NCI-H510A (cell line): Measurements from ENCODE around the gene TENT5C.

Experiments used
- DNase-seq: peaks from one replicate; lab custom pipeline; 2025; lab: John Stamatoyannopoulos, UW

TENT5C gene

GRCh38 chr1:117657949-117658660, 52.3 kb downstream of the TENT5C start:
- DNase-seq = no peak

GRCh38 chr1:117658676-117659075, 52.8 kb downstream of the TENT5C start:
- DNase-seq = no peak

- DNase-seq = no peak
Observed at GRCh38 chr1:117659550-117660270, 53.9 kb downstream of the TENT5C start.

- no peak for DNase-seq
Observed at GRCh38 chr1:117660271-117660965, 54.6 kb downstream of the TENT5C start.

- no peak for DNase-seq
Observed at GRCh38 chr1:117661027-117661426, 55.2 kb downstream of the TENT5C start.

GRCh38 chr1:117662667-117663066, 56.8 kb downstream of the TENT5C start:
- no peak for DNase-seq

GRCh38 chr1:117663156-117663902, 57.5 kb downstream of the TENT5C start:
- no peak for DNase-seq

GRCh38 chr1:117664314-117664713, 58.5 kb downstream of the TENT5C start:
- DNase-seq = no peak

GRCh38 chr1:117665556-117666270, 59.9 kb downstream of the TENT5C start:
- DNase-seq = no peak

- no peak for DNase-seq
Observed at GRCh38 chr1:117669572-117669971, 63.7 kb downstream of the TENT5C start.

- no peak for DNase-seq
Observed at GRCh38 chr1:117670976-117671780, 65.3 kb downstream of the TENT5C start.

- no peak for DNase-seq
Observed at GRCh38 chr1:117671781-117672501, 66.1 kb downstream of the TENT5C start.

- DNase-seq = no peak
Observed at GRCh38 chr1:117672756-117673155, 66.9 kb downstream of the TENT5C start.

- DNase-seq = no peak
Observed at GRCh38 chr1:117673405-117673804, 67.6 kb downstream of the TENT5C start.

- DNase-seq = no peak
Observed at GRCh38 chr1:117674521-117675400, 68.9 kb downstream of the TENT5C start.

- no peak for DNase-seq
Observed at GRCh38 chr1:117675907-117676430, 70.1 kb downstream of the TENT5C start.

- no peak for DNase-seq
Observed at GRCh38 chr1:117676615-117677130, 70.8 kb downstream of the TENT5C start.
